GM06990 (cell line): ENCODE measurements around the gene MAP3K4.
A peak's percentile ranks its signal among the peaks of the same experiment; 100 is the strongest.

Experiments used
- DNase-seq: peaks from one replicate; pipeline ENCODE4 v3.0.0-alpha.2; 2011; ENCODE audit not compliant: insufficient read length; ENCODE audit errors: extremely low read depth
- H3K27me3 ChIP-seq: replicated peaks from 2 replicates; pipeline ENCODE4 v1.6.0; 2011; ENCODE audit warnings: low read length; ENCODE audit not compliant: control insufficient read depth, insufficient read depth
- H3K36me3 ChIP-seq: 2 replicates; pipeline ENCODE4 v1.5.1; 2011; ENCODE audit warnings: low read length; ENCODE audit not compliant: control insufficient read depth, insufficient read depth
- H3K4me3 ChIP-seq: replicated peaks from 2 replicates; pipeline ENCODE4 v1.5.1; 2011; ENCODE audit warnings: low read depth, mild to moderate bottlenecking, control low read depth, low read length
- TF ChIP-seq, protein P1 (sequence below): IDR thresholded peaks from 2 replicates; pipeline ENCODE4 v1.5.1; 2011; ENCODE audit warnings: low read length, control low read depth, mild to moderate bottlenecking, inconsistent platforms; ENCODE audit not compliant: insufficient read depth, poor library complexity, severe bottlenecking

Gene MAP3K4

GRCh38 chr6:160986851-160987250 lies 4.7 kb upstream of the MAP3K4 start:
- no peak for DNase-seq

GRCh38 chr6:160987265-160987664 lies 4.3 kb upstream of the MAP3K4 start:
- no peak overlapping the region for H3K4me3 ChIP-seq
- TF ChIP-seq, protein P1, sequence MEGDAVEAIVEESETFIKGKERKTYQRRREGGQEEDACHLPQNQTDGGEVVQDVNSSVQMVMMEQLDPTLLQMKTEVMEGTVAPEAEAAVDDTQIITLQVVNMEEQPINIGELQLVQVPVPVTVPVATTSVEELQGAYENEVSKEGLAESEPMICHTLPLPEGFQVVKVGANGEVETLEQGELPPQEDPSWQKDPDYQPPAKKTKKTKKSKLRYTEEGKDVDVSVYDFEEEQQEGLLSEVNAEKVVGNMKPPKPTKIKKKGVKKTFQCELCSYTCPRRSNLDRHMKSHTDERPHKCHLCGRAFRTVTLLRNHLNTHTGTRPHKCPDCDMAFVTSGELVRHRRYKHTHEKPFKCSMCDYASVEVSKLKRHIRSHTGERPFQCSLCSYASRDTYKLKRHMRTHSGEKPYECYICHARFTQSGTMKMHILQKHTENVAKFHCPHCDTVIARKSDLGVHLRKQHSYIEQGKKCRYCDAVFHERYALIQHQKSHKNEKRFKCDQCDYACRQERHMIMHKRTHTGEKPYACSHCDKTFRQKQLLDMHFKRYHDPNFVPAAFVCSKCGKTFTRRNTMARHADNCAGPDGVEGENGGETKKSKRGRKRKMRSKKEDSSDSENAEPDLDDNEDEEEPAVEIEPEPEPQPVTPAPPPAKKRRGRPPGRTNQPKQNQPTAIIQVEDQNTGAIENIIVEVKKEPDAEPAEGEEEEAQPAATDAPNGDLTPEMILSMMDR, result no peak
- H3K27me3 ChIP-seq, result no peaks in the 10 kb centered on the region
- DNase-seq, result no peak
- H3K36me3 ChIP-seq, result no peaks in the 10 kb centered on the region

More at GRCh38 chr6:160986851-160987250, 4.7 kb upstream of the MAP3K4 start:
- no peak overlapping the region for H3K4me3 ChIP-seq
- no peaks in the 10 kb centered on the region for H3K27me3 ChIP-seq
- TF ChIP-seq, protein P1, result no peak
- no peaks in the 10 kb centered on the region for H3K36me3 ChIP-seq

DNA sequence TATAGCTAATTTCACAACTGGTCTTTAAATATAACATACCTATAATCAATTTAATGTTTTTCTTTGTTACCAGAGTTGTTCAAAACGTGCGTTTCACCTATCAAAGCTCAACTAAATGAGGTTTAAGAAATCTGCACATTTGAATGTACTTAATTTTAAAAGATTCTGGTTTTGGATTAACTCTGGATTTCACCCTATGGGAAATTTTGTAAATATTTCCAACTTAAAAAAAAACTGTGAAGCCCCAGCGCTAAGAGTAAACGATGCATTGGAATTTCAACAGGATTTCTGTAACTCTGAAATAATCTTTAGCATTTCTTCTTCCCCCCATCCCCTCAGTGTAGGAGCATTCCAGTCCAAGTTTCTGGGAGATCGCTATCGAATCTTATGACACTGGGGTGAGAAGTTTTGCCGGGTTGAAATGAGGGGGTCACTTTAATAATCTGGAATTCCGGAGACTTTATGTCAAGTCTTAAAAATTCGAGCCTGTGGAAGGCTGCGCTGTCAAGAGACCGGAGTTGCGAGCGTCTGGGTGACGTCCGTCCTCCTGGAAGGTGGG lies 643 bp upstream of the MAP3K4 start:
- no peak for DNase-seq
- Histone ChIP-seq H3K36me3 (no peaks in the 10 kb centered on the region), H3K27me3 (no peaks in the 10 kb centered on the region), H3K4me3 (peak overlapping the region; percentile 97)
- TF ChIP-seq, protein P1, result no peak

GRCh38 chr6:160992061-160992979 lies 751 bp downstream of the MAP3K4 start:
- DNase-seq, result peak; percentile 80
- Histone ChIP-seq H3K4me3 (peak overlapping the region; percentile 97), H3K27me3 (no peaks in the 10 kb centered on the region), H3K36me3 (no peaks in the 10 kb centered on the region)
- TF ChIP-seq, protein P1, result peak; percentile 69

DNA sequence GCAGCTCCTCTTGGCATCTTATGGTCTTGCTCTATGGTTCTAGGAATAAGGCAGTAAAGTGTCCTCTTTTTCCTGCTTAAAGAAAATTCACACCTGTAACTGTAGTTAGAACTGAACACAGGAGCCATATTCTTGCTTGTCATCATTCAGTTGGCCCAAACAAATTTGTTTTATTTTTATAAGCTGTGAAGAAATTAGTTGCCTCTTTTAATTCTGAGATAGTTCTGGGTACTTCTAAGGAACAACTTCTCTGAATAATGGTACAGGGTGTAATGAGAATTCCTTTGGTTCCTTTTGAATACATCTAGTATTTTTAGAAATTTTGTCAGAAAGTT lies 1.4 kb downstream of the MAP3K4 start:
- TF ChIP-seq, protein P1, result no peak
- Histone ChIP-seq H3K27me3 (no peaks in the 10 kb centered on the region), H3K4me3 (peak overlapping the region; percentile 97), H3K36me3 (no peaks in the 10 kb centered on the region)
- DNase-seq, result no peak
